GM12864 (cell line): ENCODE results near the gene CTDP1.

ENCODE experiments used
- DNase-seq: peaks from one replicate; pipeline ENCODE4 v3.0.0-alpha.2; 2011; ENCODE audit warnings: low read depth
- H3K4me3 ChIP-seq: 2 replicates; pipeline ENCODE4 v1.5.1; 2011; ENCODE audit warnings: mild to moderate bottlenecking, low read depth, low read length, control low read depth
- CTCF ChIP-seq: IDR thresholded peaks from 2 replicates; pipeline ENCODE4 v1.5.1; 2011; ENCODE audit warnings: low read depth, mild to moderate bottlenecking, moderate library complexity, low read length, control low read depth, inconsistent platforms; ENCODE audit errors: missing control alignments

The CTDP1 gene

GRCh38 chr18:79784965-79785770 lies 105.6 kb downstream of the CTDP1 start:
- no peak overlapping the region for H3K4me3 ChIP-seq
- no peak for TF ChIP-seq CTCF
- DNase-seq = no peak

GRCh38 chr18:79785831-79786230 lies 106.2 kb downstream of the CTDP1 start:
- H3K4me3 ChIP-seq = no peak overlapping the region
- DNase-seq = no peak
- no peak for TF ChIP-seq CTCF

GRCh38 chr18:79786304-79786703 lies 106.7 kb downstream of the CTDP1 start:
- TF ChIP-seq CTCF = no peak
- H3K4me3 ChIP-seq = no peak overlapping the region
- DNase-seq = no peak

- TF ChIP-seq CTCF = no peak
- DNase-seq = no peak
- no peak overlapping the region for H3K4me3 ChIP-seq
These were observed 107.4 kb downstream of the CTDP1 start for GRCh38 chr18:79786786-79787526.

- no peak for DNase-seq
- no peak overlapping the region for H3K4me3 ChIP-seq
- TF ChIP-seq CTCF = no peak
These were observed 107.9 kb downstream of the CTDP1 start for GRCh38 chr18:79787527-79787864.

- no peak for TF ChIP-seq CTCF
- no peak for DNase-seq
- H3K4me3 ChIP-seq = no peak overlapping the region
These were observed 108.5 kb downstream of the CTDP1 start for GRCh38 chr18:79787865-79788733.
